T-helper 22 cell (primary cell): Measurements from ENCODE around the gene LLGL1.

Experiments
- DNase-seq: peaks from one replicate; pipeline ENCODE4 v3.0.0-alpha.2; 2020; ENCODE audit warnings: low read depth

LLGL1 gene

DNA sequence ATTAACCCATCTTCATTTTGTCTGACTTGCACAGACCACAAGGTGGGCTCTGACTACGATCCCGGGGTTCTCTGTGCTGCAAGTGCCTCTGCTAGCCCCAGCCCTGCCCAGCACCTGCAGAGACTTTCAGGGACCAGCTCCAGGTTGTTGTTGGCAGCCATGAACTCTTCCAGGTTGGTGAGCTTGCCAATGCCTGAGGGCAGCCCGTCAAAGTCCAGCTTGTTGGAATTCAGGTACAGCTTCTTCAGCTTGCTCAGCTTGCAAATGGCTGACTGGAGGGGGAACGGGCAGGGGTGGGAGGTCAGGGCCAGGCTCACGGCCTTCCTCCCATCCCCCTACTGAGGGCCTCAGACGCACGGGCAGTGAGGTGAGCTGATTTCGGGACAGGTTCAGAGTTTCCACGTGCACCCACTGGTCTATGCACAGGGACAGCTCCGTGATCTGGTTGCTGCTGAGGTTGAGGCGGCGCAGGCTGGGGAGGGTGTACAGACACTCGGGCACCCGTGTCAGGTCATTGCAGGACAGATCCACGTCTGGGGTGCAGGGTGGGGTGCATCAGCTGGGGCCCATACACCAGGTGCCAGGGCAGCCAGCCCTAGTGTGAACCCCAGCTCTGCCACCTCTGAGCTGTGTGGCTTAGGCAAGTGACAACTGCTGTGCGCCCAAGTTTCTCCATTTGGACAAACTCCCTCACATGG, 27.9 kb downstream of the LLGL1 start:
- DNase-seq = no peak

DNA sequence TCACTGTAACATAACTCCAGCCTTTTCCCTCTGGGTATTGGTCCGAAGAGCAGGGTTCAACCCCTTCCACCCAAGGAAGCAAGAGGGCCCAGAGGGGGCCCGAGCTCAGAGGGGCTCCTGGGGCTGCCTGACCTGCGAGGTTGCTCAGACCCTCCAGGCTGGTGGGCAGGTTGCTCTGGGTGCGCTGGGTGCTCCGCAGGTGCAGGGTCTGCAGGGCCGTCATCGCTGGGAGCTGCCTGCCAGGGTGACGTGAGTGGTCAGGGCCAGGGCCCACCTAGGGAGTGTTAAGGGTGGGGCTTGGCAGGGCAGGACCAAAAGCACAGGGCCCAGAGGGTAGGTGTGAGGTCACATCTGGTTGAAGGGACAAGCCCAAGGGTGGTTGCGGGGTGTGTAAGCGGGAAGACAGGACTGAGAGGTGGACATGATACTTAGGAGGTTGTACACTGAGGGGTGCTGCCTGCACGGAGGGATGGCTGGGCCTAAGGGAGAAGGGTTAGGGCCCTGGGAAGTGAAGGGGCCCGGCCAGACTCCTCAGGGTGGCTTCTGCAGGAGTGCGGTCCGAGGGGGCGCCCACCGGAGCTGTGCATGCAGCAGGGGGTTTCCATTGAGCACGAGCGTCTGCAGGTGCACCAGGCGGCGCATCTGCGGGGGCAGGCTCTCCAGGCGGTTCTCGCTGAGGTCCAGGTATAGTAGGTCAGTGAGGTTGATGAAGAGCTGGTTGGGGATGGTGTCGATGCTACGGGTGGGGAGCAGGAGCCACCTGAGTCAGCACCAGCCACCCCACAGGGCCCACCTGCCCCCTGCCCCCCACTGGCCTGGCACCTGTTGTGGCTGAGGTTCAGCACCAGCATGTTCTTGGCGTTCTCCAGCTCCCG, 28.7 kb downstream of the LLGL1 start:
- no peak for DNase-seq

DNA sequence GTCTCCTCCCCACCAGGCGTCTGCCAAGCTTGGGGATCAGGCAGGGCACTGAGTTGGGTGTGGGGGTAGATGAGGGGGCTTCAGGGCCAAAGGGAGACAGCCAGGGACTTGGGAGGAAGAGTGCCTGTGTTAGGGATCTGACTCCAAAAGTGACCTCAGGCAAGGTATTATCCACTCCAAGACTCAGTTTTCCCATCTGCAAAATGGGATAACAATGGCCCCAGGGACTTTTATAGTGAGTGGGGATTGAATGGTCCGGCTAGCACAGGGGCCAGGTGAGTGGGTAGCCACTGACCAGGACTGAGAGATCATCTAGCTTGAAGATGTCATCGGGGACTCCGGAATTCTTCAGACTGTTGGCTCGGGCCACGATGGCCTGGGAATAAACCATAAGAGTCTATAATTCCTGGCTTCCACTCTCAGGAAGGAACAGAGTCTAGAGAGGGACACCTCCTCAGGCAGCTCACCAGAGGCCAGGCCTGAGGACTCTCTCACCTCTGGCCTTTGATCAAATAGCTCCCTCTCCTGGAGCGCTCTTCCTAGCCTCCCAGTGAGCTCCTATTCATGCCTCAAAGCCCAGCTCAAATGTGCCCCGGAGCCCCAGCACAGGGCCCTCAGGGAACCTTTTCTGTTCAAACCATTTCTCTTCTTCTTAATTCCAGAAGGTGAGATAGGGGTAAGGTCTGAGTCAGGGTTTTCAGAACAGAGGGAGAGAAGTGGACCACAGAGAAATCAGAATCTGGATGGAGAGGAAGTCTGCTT, 29.6 kb downstream of the LLGL1 start:
- no peak for DNase-seq

DNA sequence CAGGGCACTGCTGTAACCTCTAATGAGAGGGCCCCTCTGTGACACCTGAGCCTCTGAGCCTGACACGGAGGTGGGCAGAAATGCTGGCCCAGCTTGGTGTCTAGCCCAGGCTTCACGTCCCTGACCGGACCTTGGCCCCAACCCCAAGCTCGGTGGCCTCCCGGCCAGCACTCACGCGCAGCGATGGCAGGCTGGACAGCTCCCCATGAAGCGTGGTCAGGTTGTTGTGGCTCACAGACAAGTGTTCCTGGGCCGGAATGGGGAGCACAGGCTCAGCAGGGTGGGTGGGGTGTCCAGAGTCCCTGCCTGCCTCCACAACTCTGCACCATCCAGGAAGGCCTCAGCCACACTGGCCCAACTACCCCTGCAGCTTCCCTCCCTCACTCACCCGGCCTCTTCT, 30.9 kb downstream of the LLGL1 start:
- no peak for DNase-seq

DNA sequence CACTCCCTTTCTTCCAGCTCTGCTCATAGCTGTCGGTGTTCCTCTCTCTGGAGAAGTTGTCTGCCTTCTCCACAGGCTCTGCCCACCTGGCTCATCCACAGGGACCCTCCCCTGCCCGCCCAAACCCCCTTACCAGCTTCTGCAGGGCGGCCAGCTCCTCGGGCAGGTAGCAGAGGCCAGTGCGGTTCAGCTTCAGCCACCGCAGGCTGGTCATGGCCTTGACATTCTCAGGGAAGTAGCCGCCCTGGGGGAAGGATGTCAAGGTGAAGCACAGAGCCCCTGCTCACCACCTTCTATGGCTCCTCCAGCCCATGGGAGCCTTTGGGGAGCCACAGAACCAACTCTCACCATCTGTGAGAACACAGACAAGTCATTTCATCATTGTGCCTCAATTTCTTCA, 31.3 kb downstream of the LLGL1 start:
- DNase-seq = no peak

DNA sequence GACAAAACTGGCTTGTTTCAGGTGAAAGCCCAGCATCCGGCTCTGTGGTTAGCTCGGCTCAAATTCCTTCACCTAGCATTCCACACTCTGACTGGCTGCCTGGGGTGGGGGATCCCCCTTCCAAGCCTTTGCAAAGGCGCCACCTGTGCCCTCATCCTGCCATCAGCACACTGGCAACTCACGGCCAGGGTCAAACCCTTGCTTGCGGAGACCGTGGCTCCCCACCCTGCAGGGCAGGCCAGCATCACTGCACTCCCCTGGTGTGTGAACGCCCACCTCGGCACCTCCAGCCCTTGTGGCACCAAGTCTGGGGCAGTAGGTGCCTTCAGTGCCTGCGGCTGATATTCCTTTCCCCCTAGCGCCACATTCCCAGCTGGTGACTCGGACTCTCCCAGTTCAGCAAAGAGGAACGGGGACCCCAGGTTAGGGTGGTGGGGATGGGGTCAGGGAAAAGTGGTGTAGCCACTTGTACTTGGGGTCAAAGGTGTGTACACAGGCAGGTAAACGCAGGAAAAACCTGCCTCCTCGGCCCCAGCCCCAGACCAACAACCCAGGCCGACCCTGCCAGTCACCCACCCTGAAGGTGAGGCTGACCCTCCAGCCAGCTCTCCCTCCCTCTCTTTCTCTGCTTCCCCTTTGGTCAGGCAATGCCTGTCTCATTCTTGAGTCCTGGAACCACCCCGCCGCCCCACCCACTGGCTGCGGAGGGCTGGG, 32.0 kb downstream of the LLGL1 start:
- DNase-seq = no peak

DNA sequence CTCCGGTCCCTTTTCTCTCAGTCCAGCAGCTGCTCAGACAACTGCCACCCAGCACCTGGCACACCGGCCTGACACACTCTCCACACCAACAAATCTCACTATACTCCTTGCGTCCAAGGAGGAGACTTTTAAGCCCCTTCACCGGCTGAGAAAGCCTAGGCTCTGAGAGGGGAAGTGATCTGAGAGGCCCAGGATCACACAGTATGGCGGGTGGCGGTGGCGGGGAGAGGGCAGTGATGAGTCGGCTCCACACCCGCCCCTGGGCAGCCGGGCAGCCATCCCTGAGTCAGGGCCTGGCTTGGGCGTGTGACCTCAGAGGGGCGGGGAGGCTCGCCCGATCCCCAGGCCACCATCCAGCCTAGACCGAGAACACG, 32.5 kb downstream of the LLGL1 start:
- peak; percentile 38 for DNase-seq

DNA sequence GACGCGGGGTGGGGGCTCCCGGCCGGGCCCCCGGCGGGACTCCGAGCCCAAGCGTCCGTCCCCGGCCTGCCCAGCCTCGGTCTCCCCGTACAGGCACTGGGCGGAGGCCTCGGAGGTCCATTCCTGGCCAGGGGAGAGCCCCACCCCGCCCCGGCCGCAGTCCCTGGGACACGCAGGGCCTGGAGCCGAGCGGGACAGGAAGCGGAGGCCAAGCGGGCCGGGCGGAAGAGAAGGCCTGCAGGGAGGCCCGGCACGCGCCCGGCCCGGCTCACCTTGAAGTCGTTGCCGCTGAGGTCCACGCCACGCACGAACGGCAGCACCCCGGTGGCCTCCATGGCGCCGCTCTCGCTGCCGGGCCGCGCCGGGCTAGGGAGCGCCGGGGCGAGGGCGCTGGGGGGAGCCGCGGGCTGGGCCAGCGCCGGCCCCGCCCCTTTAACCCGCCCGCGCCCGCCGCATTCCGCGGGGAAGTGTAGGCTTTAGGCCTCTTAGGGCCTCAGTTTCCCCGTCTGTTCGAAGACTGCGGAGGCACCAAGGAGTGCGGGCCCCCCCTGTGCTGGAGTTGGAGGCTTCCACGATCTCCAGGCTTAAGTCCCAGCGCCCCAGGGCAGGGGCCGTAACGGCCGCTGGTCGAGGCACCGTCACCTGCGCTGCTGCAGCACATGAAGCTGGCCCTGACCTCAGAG, 33.1 kb downstream of the LLGL1 start, which contains the start of gene FLII:
Gene FLII (minus strand): TSS at position 383 of the 683 bp plus-strand sequence. CDS start 48 bp downstream, at position 335.
- peak; percentile 50 for DNase-seq

DNA sequence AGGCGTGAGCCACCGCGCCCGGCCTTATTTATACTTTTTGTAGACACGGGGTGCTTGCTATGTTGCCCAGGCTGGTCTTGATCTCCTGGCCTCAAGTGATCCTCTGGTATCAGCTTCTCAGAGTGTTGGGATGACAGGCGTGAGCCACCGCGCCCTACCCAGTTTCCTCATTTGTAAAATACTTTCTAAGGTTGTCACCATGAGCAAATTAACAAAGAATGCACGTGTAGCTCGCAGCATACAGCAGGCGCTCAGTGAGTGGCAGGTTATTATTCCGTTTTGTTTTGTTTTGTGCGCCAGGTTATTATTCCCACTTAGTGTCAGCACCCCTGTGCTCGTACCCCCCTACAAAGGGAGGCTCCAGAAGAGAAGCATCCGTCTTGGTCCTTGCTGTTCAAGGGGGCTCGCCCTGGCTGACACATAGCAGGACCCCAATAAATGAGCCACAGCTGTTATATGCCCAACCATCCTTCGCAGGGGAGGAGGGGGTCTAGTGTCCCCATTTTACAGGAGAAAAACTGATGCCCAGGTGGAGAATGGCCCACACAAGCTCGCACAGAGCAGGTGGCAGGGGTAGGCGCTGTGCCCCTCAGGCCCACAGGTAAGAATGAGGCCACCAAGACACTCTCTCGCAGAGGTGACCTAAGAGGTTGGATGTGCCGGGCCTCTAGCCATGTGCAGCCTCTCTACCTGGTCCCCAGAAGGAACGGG, 34.3 kb downstream of the LLGL1 start:
- DNase-seq = no peak

DNA sequence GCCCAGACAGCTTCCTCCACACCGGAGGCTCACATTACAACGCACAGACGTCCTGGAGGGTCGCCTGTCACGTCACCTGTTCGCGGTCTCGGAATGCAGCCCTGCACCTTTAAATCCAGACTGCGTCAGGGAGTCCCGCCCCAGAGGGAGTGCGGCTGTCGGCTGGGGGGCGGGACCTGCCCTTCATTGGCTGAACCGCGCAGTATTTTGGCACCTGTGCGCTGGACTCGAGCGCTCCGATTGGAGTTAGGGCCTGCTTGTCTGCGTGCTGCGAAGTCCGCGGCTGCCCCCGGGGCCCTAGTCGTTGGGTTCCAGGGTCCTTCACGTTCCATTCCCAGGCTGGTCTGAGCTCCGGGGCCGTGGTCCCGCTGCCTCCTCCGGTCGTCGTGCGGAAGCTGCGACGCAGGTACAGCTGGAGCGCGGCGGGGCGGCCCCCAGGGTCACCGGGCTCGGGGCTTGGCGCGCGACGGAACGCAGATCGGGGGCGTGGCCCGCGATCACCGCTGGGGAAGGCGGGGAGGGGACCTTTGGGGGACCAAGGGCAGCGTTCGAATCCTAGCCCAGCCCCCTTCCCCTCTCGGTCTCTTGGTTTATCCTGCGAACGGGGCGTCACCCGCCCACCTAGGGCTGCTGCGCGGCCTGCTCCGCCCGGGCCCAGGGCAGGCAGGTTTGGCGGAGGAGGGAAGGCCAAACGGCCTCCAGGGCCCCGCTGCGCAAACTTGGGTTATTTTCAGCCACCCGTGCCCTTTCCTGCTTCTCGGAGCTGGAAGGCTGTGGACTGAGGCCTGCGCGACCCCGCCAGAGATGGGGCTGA, 35.1 kb downstream of the LLGL1 start, which contains the start of gene MIEF2:
Gene MIEF2 (plus strand): TSS at position 331 of the 814 bp plus-strand sequence. CDS start 2,059 bp downstream, outside the sequence.
- peak; percentile 87 for DNase-seq

DNA sequence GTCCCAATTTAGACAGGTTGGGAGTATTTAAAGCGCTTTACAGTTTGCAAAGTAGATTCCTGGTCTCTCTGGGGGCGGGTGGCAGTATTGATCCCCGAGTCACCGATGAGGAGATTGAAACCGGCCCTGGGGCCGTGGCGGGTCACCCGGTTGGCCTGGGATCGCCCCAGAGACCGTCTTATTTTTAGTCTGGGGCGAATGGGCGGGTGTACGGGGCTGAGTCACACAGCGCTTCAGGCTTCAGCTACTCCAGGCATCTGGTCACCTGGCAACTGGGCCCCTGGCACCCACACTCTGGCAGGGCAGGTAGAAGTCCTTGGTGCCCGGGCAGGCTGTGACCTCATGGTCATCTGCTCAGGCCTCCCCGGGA, 35.7 kb downstream of the LLGL1 start:
- no peak for DNase-seq

DNA sequence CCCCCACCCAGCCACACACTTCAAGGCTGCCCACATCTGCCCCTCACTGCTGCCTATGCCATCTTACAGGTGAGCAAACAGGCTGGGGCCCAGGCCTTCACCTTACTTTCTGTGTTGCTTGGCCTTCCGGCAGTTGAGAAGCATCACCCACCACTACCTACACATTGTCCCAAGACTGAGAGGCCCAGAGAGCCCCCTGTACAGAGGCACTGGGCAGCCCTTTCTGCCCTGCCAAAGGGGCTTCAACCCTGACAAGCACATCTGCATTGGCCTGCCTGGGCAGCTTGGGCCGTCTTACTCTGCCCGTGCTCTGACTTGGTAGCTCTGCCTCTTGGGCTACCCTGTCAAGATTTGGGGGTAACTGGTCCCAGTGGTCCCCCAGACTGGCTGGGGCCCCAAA, 36.2 kb downstream of the LLGL1 start:
- no peak for DNase-seq

DNA sequence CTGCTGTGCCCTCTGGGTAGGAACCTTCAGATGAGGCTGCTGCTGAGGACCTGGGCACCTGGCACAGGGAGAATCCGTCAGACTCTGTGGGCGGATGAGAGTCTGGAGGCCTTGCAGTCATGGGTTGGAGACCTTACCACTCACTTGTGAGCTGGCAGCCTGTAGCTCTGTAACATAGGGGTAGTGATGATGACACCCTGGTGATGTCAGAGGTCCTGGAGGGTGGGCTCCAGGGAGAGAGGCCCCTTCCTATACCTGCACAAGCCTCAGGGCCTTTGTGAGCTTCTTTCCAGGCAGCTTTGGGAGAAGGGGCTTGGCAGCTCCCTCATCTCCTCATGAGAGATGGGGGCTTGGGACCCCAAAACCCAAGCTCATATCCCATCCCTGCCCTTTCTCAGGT, 36.7 kb downstream of the LLGL1 start:
- DNase-seq = no peak

DNA sequence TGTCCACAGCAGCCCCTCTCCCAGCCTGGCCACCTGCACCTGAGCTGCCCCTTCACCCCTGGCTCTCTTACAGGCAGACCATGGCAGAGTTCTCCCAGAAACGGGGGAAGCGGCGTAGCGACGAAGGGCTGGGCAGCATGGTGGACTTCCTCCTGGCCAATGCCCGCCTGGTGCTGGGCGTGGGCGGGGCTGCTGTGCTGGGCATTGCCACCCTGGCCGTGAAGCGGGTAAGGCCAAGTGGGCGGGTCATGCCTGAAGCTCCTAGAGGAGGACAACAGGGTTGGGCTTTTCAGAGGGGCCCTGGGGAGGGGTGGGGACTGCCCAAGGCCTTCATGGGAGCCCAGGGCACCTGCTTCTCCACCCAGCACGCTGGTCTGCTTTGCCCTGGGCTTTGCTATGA, 37.2 kb downstream of the LLGL1 start:
- no peak for DNase-seq

DNA sequence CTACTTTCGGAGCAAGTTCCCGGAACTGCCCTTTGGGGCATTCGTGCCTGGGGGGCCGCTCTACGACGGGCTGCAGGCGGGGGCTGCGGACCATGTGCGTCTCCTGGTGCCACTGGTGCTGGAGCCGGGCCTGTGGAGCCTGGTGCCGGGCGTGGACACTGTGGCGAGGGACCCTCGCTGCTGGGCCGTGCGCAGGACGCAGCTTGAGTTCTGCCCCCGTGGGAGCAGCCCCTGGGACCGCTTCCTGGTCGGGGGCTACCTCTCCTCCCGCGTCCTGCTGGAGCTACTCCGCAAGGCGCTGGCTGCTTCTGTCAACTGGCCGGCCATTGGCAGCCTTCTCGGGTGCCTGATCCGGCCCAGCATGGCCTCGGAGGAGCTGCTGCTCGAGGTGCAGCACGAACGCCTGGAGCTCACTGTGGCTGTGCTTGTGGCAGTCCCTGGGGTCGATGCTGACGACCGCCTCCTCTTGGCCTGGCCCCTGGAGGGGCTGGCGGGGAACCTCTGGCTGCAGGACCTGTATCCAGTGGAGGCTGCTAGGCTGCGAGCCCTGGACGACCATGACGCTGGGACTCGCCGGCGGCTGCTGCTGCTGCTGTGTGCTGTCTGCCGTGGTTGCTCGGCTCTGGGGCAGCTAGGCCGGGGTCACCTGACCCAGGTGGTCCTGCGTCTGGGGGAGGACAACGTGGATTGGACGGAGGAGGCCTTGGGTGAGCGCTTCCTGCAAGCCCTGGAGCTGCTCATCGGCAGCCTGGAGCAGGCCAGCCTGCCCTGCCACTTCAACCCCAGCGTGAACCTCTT, 38.6 kb downstream of the LLGL1 start:
- DNase-seq = no peak

DNA sequence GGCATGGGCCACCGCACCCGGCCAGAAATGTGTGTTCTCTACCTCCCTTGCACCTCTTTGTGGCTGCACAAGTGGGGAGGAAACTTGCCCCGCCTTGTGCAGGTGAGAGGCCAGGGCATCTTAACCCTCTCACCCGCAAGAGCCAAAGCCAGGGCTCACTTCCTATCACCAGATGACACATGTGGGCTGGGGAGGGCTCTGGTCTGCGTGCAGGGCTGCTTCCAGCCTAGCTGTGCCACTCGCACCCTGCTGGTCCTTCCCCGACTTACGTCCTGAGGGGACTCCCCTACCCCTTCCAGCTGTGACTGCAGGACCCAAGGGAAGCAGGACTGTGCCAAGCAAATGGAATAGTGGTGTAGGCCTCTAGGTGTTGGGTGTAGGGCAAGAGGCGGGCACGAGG, 41.9 kb downstream of the LLGL1 start:
- no peak for DNase-seq

DNA sequence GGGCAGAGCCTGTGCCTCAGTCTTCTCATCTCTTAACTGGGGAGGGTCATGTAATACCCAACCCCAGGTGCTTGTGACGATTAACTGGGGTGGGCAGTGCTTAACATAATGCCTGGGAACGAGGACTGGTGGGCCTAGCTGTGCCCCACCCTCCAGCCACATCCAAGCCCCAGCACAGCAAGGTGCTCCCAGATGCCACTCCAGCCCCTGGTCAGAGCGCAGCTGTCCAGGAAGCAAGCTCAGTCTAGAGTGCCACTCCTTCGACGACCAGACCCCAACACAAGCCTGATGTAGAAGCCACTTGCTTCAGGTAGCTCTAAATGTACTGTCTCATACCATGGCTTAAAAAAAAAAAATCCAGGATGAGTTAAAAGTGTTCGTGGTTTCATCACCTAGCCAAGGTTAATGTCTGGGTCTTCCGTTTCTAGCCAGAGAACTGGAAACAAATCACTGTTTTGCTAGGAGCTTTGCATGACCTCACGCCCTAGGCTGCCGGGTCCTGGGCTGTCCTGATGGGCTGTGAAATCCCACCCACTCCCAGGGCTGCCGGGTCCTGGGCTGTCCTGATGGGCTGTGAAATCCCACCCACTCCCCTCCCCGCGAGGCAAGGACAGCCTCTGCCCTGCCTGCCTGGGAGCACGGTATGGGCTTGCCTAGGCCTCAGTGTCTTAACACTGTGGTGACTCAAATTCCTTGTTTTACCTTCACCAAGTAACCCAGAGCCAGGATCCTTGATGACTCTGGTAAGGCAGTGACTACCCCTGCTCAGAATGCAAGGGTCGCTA, 42.7 kb downstream of the LLGL1 start:
- no peak for DNase-seq
